ENCODE results near the gene ATP2A2. TPM values are rescaled to one million over a fixed set of nuclear protein-coding genes. Genes with fewer than 3 reads are reported as not detected.

Gene ATP2A2
- total RNA-seq, 1 experiment from 2014 or later, result 239 TPM

DNA sequence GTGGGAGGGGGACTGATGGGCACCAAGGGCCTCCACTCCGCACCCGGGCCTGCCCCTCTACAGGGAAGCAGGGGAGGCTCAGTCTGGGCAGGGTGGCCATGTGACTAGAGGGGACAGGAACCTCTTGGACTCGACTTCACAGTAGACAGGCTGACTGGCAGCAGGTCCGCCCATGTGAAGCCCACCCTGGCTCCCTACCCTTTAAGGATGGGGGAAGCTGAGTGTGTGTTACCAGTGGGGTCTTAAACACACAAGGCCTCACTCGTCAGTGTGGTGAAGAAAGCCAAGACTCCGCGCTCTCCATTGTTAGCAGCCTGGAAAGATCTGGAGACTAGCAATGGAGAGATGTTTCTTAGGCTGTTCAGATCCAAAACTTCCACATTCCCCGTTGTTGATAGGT is 70.1 kb downstream of the ATP2A2 start:
- Histone ChIP-seq H3K9ac (ENCODE audit: low read length) (no peak overlapping the region), H3K9me2 (ENCODE audit: insufficient read depth) (no peaks in the 10 kb centered on the region), H3K79me2 (ENCODE audit: insufficient read depth, low read length) (0 out of 2 replicates have a peak, but pooled peaks cover 5% of the 10 kb centered on the region), H3K27ac (ENCODE audit: low read depth, low read length) (no peak overlapping the region), H3K27me3 (ENCODE audit: insufficient read depth, low read length) (no peaks in the 10 kb centered on the region), H3K9me3 (ENCODE audit: control insufficient read depth in 1 of 2, insufficient read depth in 1 of 2, low read depth in 1 of 2, low read length in 2 of 2) (no peaks in the 10 kb centered on the region), H3K4me1 (ENCODE audit: control insufficient read depth in 1 of 2, insufficient read depth in 2 of 2, low read length in 2 of 2) (no peaks in the 10 kb centered on the region), H4K20me1 (ENCODE audit: insufficient read depth) (0 out of 2 replicates have a peak, but pooled peaks cover 7% of the 10 kb centered on the region), H3K4me2 (ENCODE audit: low read length) (no peak overlapping the region), H3K36me3 (ENCODE audit: control insufficient read depth in 1 of 2, insufficient read depth in 2 of 2, low read length in 2 of 2) (peaks cover 25 to 42% of the 10 kb centered on the region in 2 experiments), H2AFZ (ENCODE audit: low read depth, low read length, poor library complexity, severe bottlenecking) (no peak overlapping the region), H3K4me3 (replicated peaks in 1 of 2; ENCODE audit: low read depth in 1 of 2, low read length in 2 of 2) (no peak overlapping the region)
- POLR2A ChIA-PET, result no interaction called here
- CTCF ChIA-PET, result no interaction called here
- no peak for DNase-seq (ENCODE audit: low read depth, low spot score)
- no TSS peak for BruUV-seq (replicated peaks)
- RAD21 ChIA-PET (ENCODE audit: low non-redundant PET in 1 of 2, low total read pairs in 2 of 2, uncharacterized antibody in 2 of 2, unreplicated experiment in 2 of 2), result no interaction called here
- no peak for TF ChIP-seq ZNF274 (IDR thresholded peaks at IDR 0.05; ENCODE audit: low read depth, low read length)
- intact Hi-C loops (cut with micrococcal nuclease), result no loop called here
- ATAC-seq, result no peak

- Histone ChIP-seq H3K9me2 (ENCODE audit: insufficient read depth) (no peaks in the 10 kb centered on the region), H3K9me3 (ENCODE audit: control insufficient read depth in 1 of 2, insufficient read depth in 1 of 2, low read depth in 1 of 2, low read length in 2 of 2) (no peaks in the 10 kb centered on the region), H4K20me1 (ENCODE audit: insufficient read depth) (0 out of 2 replicates have a peak, but pooled peaks cover 7% of the 10 kb centered on the region), H2AFZ (ENCODE audit: low read depth, low read length, poor library complexity, severe bottlenecking) (no peak overlapping the region), H3K4me3 (replicated peaks in 1 of 2; ENCODE audit: low read depth in 1 of 2, low read length in 2 of 2) (no peak overlapping the region), H3K27ac (ENCODE audit: low read depth, low read length) (no peak overlapping the region), H3K4me1 (ENCODE audit: control insufficient read depth in 1 of 2, insufficient read depth in 2 of 2, low read length in 2 of 2) (no peaks in the 10 kb centered on the region), H3K27me3 (ENCODE audit: insufficient read depth, low read length) (no peaks in the 10 kb centered on the region), H3K4me2 (ENCODE audit: low read length) (no peak overlapping the region), H3K36me3 (ENCODE audit: control insufficient read depth in 1 of 2, insufficient read depth in 2 of 2, low read length in 2 of 2) (peaks cover 16 to 34% of the 10 kb centered on the region in 2 experiments), H3K79me2 (ENCODE audit: insufficient read depth, low read length) (no peaks in the 10 kb centered on the region), H3K9ac (ENCODE audit: low read length) (no peak overlapping the region)
- DNase-seq (ENCODE audit: low read depth, low spot score) (no peak), ATAC-seq (no peak)
- intact Hi-C loops (cut with micrococcal nuclease), result no loop called here
- ChIA-PET RAD21 (ENCODE audit: low non-redundant PET in 1 of 2, low total read pairs in 2 of 2, uncharacterized antibody in 2 of 2, unreplicated experiment in 2 of 2) (no interaction called here), CTCF (interaction anchor here (1.1 kb wide), 1 partner anchor 79 kb away, joined by 7 read pairs; no protein-coding TSS in a partner anchor), POLR2A (no interaction called here)
- no peak for TF ChIP-seq ZBTB33 (IDR thresholded peaks at IDR 0.05; ENCODE audit: extremely low read depth, insufficient replicate concordance, low read length)
- no peak for TF ChIP-seq CBX3 (IDR thresholded peaks at IDR 0.05; ENCODE audit: low read depth)
- no peak for TF ChIP-seq EZH2phosphoT487 (IDR thresholded peaks at IDR 0.05; ENCODE audit: borderline replicate concordance)
- TF ChIP-seq SIN3A (IDR thresholded peaks at IDR 0.05; ENCODE audit: low read depth), result no peak
- TF ChIP-seq EZH2 (IDR thresholded peaks at IDR 0.05), result no peak
- TF ChIP-seq TCF7L2 (IDR thresholded peaks at IDR 0.05; ENCODE audit: borderline replicate concordance, extremely low read depth, insufficient read depth, insufficient read length), result no peak
- no peak for TF ChIP-seq POLR2AphosphoS5 (IDR thresholded peaks at IDR 0.05; ENCODE audit: low read depth, low read length)
- TF ChIP-seq RAD21 (IDR thresholded peaks at IDR 0.05; ENCODE audit: low read depth), result no peak
- TF ChIP-seq CEBPB (IDR thresholded peaks at IDR 0.05; ENCODE audit: low read depth), result no peak
- TF ChIP-seq ATF3 (IDR thresholded peaks at IDR 0.05), result no peak
- no peak for TF ChIP-seq SRF (IDR thresholded peaks at IDR 0.05; ENCODE audit: low read depth)
- TF ChIP-seq FOSL1 (IDR thresholded peaks at IDR 0.05; ENCODE audit: low read depth), result no peak
- TF ChIP-seq EGR1 (IDR thresholded peaks at IDR 0.05; ENCODE audit: low read depth), result no peak
- no TSS peak for BruUV-seq (replicated peaks)
Measured at GRCh38 chr12:110352401-110352800, 71.4 kb downstream of the ATP2A2 start.
